Panc1 (cell line): Measurements from ENCODE around the gene GATB. TPM values are rescaled to one million over a fixed set of nuclear protein-coding genes. Genes with fewer than 3 reads are reported as not detected.

Experiments used
- ATAC-seq: fragments of 200-7000 bp; cut with Tn5 transposase; 2 replicates; pipeline ENCODE4 v1.9.1; 2020; ENCODE audit warnings: mild to moderate bottlenecking, moderate library complexity
- BruUV-seq: library from RNA; stranded (reverse); fragments of 400-500 nt; replicated peaks from 2 replicates; lab custom pipeline; 2021; lab: Mats Ljungman, UMichigan
- CTCF ChIA-PET: fragments of 300-600 bp; sonication (Branson Sonifier 250); formaldehyde crosslinking; loops from one replicate; lab custom pipeline; 2022; ENCODE audit warnings: antibody characterized with exemption; lab: Charles Lee
- POLR2A ChIA-PET: fragments of 300-600 bp; sonication (Branson Sonifier 250); formaldehyde crosslinking; loops from one replicate; lab custom pipeline; 2022; ENCODE audit warnings: antibody characterized with exemption; lab: Charles Lee
- DNase-seq: peaks from one replicate; pipeline ENCODE4 v3.0.0-alpha.2; 2010; ENCODE audit warnings: low read depth, low spot score
- H3K27ac ChIP-seq: 2 replicates; pipeline ENCODE4 v1.5.1; 2011; ENCODE audit warnings: mild to moderate bottlenecking, low read length, inconsistent platforms
- H3K27me3 ChIP-seq: fragments of 200-500 bp; sonication (Bioruptor generic); 2 replicates; pipeline ENCODE4 v1.6.0; 2014; ENCODE audit warnings: low read length, inconsistent platforms; ENCODE audit not compliant: control insufficient read depth, insufficient read depth
- H3K36me3 ChIP-seq: fragments of 200-500 bp; sonication (Bioruptor generic); 2 replicates; pipeline ENCODE4 v1.5.1; 2014; ENCODE audit warnings: inconsistent platforms, mild to moderate bottlenecking, low read length, moderate library complexity; ENCODE audit not compliant: control insufficient read depth, insufficient read depth
- H3K4me1 ChIP-seq: 2 replicates; pipeline ENCODE4 v1.5.1; 2011; ENCODE audit warnings: inconsistent platforms, mild to moderate bottlenecking, low read length, moderate library complexity; ENCODE audit not compliant: control insufficient read depth, insufficient read depth
- H3K4me3 ChIP-seq, 2 experiments: 2 replicates each; pipeline ENCODE4 v1.5.1; 2011 to 2012; ENCODE audit warnings: low read depth in 2 of 2, low read length in 2 of 2, mild to moderate bottlenecking in 2 of 2, inconsistent platforms in 1 of 2, moderate library complexity in 1 of 2
- H3K9me3 ChIP-seq: fragments of 200-500 bp; sonication (Bioruptor generic); 2 replicates; pipeline ENCODE4 v1.5.1; 2014; ENCODE audit warnings: low read depth, mild to moderate bottlenecking, inconsistent platforms, low read length, moderate library complexity; ENCODE audit not compliant: control insufficient read depth, insufficient read depth
- CTCF ChIP-seq: fragments of 450-650 bp; IDR thresholded peaks from 2 replicates; pipeline ENCODE4 v1.5.1; 2017; ENCODE audit warnings: mild to moderate bottlenecking
- POLR2AphosphoS5 ChIP-seq: IDR thresholded peaks from 2 replicates; pipeline ENCODE4 v1.6.1; 2012; ENCODE audit warnings: mild to moderate bottlenecking, low read depth, low read length, moderate library complexity
- REST ChIP-seq, 2 experiments: IDR thresholded peaks; 2 replicates each; pipeline ENCODE4 v1.6.1; 2011 to 2012; ENCODE audit warnings: low read depth in 2 of 2, control low read depth in 1 of 2, low read length in 1 of 2, mild to moderate bottlenecking in 1 of 2, moderate library complexity in 1 of 2; ENCODE audit not compliant: insufficient read depth in 1 of 2
- SIN3A ChIP-seq: IDR thresholded peaks from 2 replicates; pipeline ENCODE4 v1.6.1; 2012; ENCODE audit warnings: low read depth, mild to moderate bottlenecking, low read length, moderate library complexity, borderline replicate concordance; ENCODE audit not compliant: insufficient read depth
- TCF7L2 ChIP-seq: IDR thresholded peaks from 2 replicates; pipeline ENCODE4 v1.6.1; 2011; ENCODE audit warnings: mild to moderate bottlenecking, low read depth, low read length, inconsistent platforms
- in situ Hi-C: cut with HindIII; loops from 2 replicates; pipeline ENCODE4 v1.10.0; 2016; ENCODE audit warnings: low sequenced_read_pairs, low pct_unique_long_range_greater_than_20kb
- intact Hi-C: fragments of 100-400 bp; cut with micrococcal nuclease; formaldehyde crosslinking; loops from one replicate; pipeline ENCODE4 v1.10.0; 2022; ENCODE audit not compliant: unreplicated experiment
- total RNA-seq: library from RNA; stranded (reverse); gene quantifications from one replicate; pipeline ENCODE4 v1.2.1, GENCODE V29; 2021; ENCODE audit not compliant: unreplicated experiment

GATB gene
- total RNA-seq, 1 experiment from 2014 or later, result 9.7 TPM

- CTCF ChIA-PET, result no interaction called here
- Histone ChIP-seq H3K27me3 (no peaks in the 10 kb centered on the region), H3K4me1 (no peaks in the 10 kb centered on the region), H3K4me3 (no peak overlapping the region), H3K9me3 (no peaks in the 10 kb centered on the region), H3K36me3 (no peaks in the 10 kb centered on the region), H3K27ac (no peak overlapping the region)
- TF ChIP-seq POLR2AphosphoS5 (no peak), REST (IDR thresholded peaks at IDR 0.05; ENCODE audit: insufficient read depth in 1 of 2, low read depth in 2 of 2, low read length in 1 of 2) (no peak), TCF7L2 (no peak), SIN3A (no peak)
- BruUV-seq, result no TSS peak
- no peak for DNase-seq
- in situ Hi-C loops, result no loop called here
- no peak for ATAC-seq
- POLR2A ChIA-PET, result no interaction called here
- intact Hi-C loops, result no loop called here
Observed at GRCh38 chr4:151667666-151668065, 93.1 kb downstream of the GATB start.

DNA sequence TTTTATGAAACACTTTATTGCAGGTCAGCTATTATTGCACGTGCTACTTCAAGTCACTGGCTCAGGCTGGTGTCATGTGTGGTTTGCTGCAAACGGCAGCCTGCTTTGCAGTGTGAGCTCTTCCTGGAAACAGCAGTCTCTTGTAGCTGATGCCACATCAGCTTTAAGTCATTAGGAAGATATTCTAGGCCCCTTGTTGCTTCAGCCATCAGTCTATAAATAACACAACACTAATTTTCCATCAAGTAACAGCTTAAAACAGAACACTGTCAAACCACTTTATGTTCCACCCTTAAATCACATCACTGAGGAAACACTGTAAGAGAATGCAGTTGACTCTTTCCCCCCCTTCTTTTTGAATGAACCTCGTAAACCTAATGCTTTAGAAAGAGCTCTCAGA lies 93.8 kb downstream of the GATB start:
- H3K4me3 ChIP-seq, result no peak overlapping the region
- ChIA-PET POLR2A (no interaction called here), CTCF (no interaction called here)
- no TSS peak for BruUV-seq
- in situ Hi-C loops (no loop called here), intact Hi-C loops (no loop called here)
- H3K36me3 ChIP-seq, result no peaks in the 10 kb centered on the region
- H3K27me3 ChIP-seq, result no peaks in the 10 kb centered on the region
- no peak for TF ChIP-seq SIN3A
- TF ChIP-seq POLR2AphosphoS5, result no peak
- TF ChIP-seq CTCF, result no peak
- TF ChIP-seq TCF7L2, result no peak
- TF ChIP-seq REST (IDR thresholded peaks at IDR 0.05; ENCODE audit: insufficient read depth in 1 of 2, low read depth in 2 of 2, low read length in 1 of 2), result no peak
- ATAC-seq (no peak), DNase-seq (no peak)
- no peaks in the 10 kb centered on the region for H3K9me3 ChIP-seq
- H3K4me1 ChIP-seq, result no peaks in the 10 kb centered on the region
- H3K27ac ChIP-seq, result no peak overlapping the region
